Activated CD4-positive, CD25-positive, alpha-beta regulatory T cell treated with anti-CD3 and anti-CD28 coated beads, Interleukin-2, amount 50 U/mL, for 16 hours (primary cell): ENCODE data around the gene SLC1A7.

Experiments used
- DNase-seq: peaks from one replicate; pipeline ENCODE4 v3.0.0-alpha.2; 2020; ENCODE audit warnings: low read depth, low spot score

Gene SLC1A7

GRCh38 chr1:53116307-53116810 lies 26.1 kb downstream of the SLC1A7 start:
- no peak for DNase-seq

- DNase-seq: no peak
Observed at GRCh38 chr1:53115403-53116306, 26.8 kb downstream of the SLC1A7 start.

- no peak for DNase-seq
Observed at GRCh38 chr1:53114581-53115400, 27.6 kb downstream of the SLC1A7 start.

- no peak for DNase-seq
Observed at GRCh38 chr1:53114090-53114489, 28.3 kb downstream of the SLC1A7 start.

- no peak for DNase-seq
Observed at GRCh38 chr1:53112861-53113260, 29.6 kb downstream of the SLC1A7 start.

GRCh38 chr1:53112271-53112774 lies 30.1 kb downstream of the SLC1A7 start:
- no peak for DNase-seq

GRCh38 chr1:53111693-53112092 lies 30.7 kb downstream of the SLC1A7 start:
- no peak for DNase-seq

- DNase-seq: no peak
Observed at GRCh38 chr1:53111073-53111556, 31.3 kb downstream of the SLC1A7 start.

GRCh38 chr1:53110370-53111072 lies 31.9 kb downstream of the SLC1A7 start:
- no peak for DNase-seq

GRCh38 chr1:53108646-53109580 lies 33.5 kb downstream of the SLC1A7 start:
- DNase-seq: no peak

GRCh38 chr1:53107570-53108322 lies 34.7 kb downstream of the SLC1A7 start:
- no peak for DNase-seq

- DNase-seq: no peak
Observed at GRCh38 chr1:53107090-53107489, 35.3 kb downstream of the SLC1A7 start.

GRCh38 chr1:53104289-53104913 lies 38.0 kb downstream of the SLC1A7 start:
- no peak for DNase-seq

- DNase-seq: no peak
Observed at GRCh38 chr1:53094533-53094919, 47.9 kb downstream of the SLC1A7 start.

- no peak for DNase-seq
Observed at GRCh38 chr1:53093778-53094532, 48.5 kb downstream of the SLC1A7 start.

- no peak for DNase-seq
Observed at GRCh38 chr1:53093451-53093754, 49.0 kb downstream of the SLC1A7 start.

- no peak for DNase-seq
Observed at GRCh38 chr1:53092659-53093450, 49.6 kb downstream of the SLC1A7 start.
